Measurements from ENCODE around the gene TCL1A.

DNA sequence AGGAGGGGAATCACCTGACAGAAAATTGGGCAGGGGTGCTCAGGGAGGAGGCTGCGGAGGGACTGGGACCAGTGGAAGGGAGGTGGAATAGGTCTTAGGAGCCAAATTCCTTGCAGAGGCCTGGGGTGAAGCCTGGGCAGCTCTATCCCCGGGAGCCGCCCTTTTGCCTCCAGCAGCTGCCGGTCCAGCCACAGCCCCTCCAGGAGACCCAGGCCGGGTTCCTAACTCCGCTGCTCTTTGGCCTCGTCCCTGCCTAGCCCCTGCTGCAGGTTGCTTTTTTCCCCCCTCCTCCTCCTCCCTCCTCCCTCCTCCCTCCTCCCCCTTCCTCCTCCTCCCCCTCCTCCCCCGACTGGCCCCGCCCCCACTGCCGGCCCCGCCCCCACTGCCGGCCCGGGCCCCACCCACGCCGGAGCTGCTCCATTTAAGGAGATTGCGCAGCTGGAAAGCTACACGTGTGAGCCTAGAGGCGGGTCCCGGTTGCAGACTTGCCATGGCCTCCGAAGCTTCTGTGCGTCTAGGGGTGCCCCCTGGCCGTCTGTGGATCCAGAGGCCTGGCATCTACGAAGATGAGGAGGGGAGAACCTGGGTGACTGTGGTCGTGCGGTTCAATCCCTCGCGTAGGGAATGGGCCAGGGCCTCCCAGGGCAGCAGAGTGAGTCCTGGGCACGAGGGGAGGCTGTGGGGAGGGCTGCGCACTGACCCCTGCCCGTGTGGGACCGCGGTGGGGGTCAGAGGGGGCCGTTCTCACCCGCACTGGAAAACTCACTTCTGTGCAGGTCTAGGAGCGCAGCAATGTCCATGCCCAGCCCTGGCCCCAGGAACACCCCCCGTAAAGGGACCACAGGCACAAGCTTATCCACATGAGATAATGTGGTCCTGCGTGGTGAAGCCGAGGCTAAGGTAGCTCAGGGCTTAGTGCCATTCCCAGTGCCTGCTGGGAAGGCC lies 27.7 kb downstream of the TCL1A start, which contains the start of gene TCL1B:
- TF ChIP-seq, protein P1, sequence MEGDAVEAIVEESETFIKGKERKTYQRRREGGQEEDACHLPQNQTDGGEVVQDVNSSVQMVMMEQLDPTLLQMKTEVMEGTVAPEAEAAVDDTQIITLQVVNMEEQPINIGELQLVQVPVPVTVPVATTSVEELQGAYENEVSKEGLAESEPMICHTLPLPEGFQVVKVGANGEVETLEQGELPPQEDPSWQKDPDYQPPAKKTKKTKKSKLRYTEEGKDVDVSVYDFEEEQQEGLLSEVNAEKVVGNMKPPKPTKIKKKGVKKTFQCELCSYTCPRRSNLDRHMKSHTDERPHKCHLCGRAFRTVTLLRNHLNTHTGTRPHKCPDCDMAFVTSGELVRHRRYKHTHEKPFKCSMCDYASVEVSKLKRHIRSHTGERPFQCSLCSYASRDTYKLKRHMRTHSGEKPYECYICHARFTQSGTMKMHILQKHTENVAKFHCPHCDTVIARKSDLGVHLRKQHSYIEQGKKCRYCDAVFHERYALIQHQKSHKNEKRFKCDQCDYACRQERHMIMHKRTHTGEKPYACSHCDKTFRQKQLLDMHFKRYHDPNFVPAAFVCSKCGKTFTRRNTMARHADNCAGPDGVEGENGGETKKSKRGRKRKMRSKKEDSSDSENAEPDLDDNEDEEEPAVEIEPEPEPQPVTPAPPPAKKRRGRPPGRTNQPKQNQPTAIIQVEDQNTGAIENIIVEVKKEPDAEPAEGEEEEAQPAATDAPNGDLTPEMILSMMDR (IDR thresholded peaks at IDR 0.05; ENCODE audit: borderline replicate concordance, extremely low read depth, low read length, poor library complexity, severe bottlenecking): no peak
- TF ChIP-seq EZH2 (IDR thresholded peaks at IDR 0.05; ENCODE audit: borderline replicate concordance, low read depth, low read length, severe bottlenecking): no peak
